ENCODE results near the gene ALDOA.

ALDOA gene

DNA sequence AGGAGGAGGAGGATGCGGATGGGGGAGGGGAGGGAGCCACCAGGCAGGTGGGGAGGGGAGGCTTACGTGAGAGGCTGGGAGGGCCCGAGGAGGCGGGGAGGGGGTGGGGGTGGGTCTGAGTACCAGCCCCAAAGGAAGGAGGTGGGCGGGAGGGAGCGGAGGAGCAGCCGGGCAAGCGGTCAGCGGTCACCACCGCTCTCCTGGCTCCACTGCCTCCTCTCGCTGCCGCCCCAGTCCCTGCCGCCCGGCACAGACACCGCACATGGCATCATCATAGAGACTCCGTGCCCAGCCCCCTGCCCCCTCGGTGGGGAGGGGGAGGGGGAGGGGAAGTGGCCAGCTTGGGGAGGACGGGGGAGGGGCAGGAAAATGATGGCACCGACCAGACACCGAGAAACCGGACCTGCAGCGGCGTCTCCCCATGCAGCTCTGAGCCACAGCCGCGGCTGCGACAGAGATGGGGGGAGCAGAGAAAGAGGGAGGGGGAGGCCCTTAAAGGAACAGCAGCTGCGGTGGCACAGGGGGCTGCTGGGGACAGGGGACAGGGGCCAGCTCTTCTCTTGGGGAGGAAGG lies 34.6 kb upstream of the ALDOA start, which contains the start of gene TLCD3B:
Gene TLCD3B (minus strand): TSS at position 431 of the 573 bp plus-strand sequence. CDS start 744 bp downstream, outside the sequence.
- Histone ChIP-seq H3K27ac (no peak within 1 kb of the TSS), H3K4me3 (ENCODE audit: low read depth, low read length) (no peak within 1 kb of the TSS), H3K36me3 (ENCODE audit: control insufficient read depth, insufficient read depth, low read length) (no peaks in the 10 kb centered on the region), H2AFZ (peak within 1 kb of the TSS; percentile 77), H3K79me2 (no peaks in the 10 kb centered on the region), H3K27me3 (ENCODE audit: control insufficient read depth, insufficient read depth, low read length) (no peaks in the 10 kb centered on the region), H3K4me1 (peaks cover 15% of the 10 kb centered on the region), H3K9ac (no peak within 1 kb of the TSS), H3K4me2 (ENCODE audit: low read length) (peak within 1 kb of the TSS; percentile 62), H3K9me3 (ENCODE audit: control insufficient read depth, low read length) (no peaks in the 10 kb centered on the region)
- no peak for TF ChIP-seq CTCF (IDR thresholded peaks at IDR 0.05)

- Histone ChIP-seq H3K9ac (no peak overlapping the region), H3K36me3 (ENCODE audit: control insufficient read depth, insufficient read depth, low read length) (no peaks in the 10 kb centered on the region), H3K4me3 (ENCODE audit: low read depth, low read length) (no peak overlapping the region), H3K9me3 (ENCODE audit: control insufficient read depth, low read length) (no peaks in the 10 kb centered on the region), H3K27me3 (ENCODE audit: control insufficient read depth, insufficient read depth, low read length) (no peaks in the 10 kb centered on the region), H3K79me2 (no peaks in the 10 kb centered on the region), H3K4me2 (ENCODE audit: low read length) (peak overlapping the region; percentile 62), H3K4me1 (peaks cover 15% of the 10 kb centered on the region), H2AFZ (peak overlapping the region; percentile 76), H3K27ac (no peak overlapping the region)
- TF ChIP-seq CTCF (IDR thresholded peaks at IDR 0.05): no peak
These were observed 34.1 kb upstream of the ALDOA start for GRCh38 chr16:30031477-30031918.

DNA sequence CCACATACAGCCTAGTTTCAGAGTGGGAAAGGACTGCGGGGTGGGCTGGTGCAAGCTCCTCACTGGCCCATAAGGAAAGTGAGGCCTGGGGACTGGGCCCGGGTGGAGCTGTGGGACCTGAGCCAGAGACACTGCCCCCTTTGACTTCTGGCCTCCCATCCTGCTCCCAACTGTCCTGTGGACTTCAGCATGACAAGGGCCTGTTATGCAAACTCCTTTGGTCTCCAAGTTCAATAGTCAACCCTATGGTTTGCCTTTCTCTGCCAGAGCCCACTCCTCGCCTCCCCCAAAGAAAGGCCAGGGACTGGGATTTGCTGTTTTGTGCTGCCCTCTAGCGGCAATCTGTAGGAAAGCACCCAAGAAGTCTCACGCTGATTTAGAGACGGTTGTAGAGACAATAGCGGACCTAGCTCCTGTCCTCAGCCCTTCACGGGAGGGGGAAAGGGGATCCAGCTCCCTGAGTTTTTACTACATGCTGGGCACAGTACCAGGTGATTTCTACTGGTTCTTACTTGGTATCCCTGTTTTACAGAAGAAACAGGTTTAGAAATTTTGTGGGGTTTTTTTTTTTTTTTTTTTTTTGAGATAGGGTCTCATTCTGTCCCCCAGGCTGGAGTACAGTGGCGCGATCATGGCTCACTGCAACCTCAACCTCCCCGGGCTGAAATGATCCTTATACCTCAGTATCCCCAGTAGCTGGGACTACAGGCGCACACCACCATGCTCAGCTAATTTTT lies 33.3 kb upstream of the ALDOA start:
- H3K27me3 ChIP-seq (ENCODE audit: control insufficient read depth, insufficient read depth, low read length): no peaks in the 10 kb centered on the region
- peaks cover 15% of the 10 kb centered on the region for H3K4me1 ChIP-seq
- no peak overlapping the region for H3K27ac ChIP-seq
- no peak overlapping the region for H3K9ac ChIP-seq
- H2AFZ ChIP-seq: peak overlapping the region; percentile 42
- H3K9me3 ChIP-seq (ENCODE audit: control insufficient read depth, low read length): no peaks in the 10 kb centered on the region
- TF ChIP-seq CTCF (IDR thresholded peaks at IDR 0.05): peak; percentile 90
- H3K79me2 ChIP-seq: no peaks in the 10 kb centered on the region
- H3K36me3 ChIP-seq (ENCODE audit: control insufficient read depth, insufficient read depth, low read length): no peaks in the 10 kb centered on the region
- no peak overlapping the region for H3K4me3 ChIP-seq (ENCODE audit: low read depth, low read length)
- H3K4me2 ChIP-seq (ENCODE audit: low read length): no peak overlapping the region

DNA sequence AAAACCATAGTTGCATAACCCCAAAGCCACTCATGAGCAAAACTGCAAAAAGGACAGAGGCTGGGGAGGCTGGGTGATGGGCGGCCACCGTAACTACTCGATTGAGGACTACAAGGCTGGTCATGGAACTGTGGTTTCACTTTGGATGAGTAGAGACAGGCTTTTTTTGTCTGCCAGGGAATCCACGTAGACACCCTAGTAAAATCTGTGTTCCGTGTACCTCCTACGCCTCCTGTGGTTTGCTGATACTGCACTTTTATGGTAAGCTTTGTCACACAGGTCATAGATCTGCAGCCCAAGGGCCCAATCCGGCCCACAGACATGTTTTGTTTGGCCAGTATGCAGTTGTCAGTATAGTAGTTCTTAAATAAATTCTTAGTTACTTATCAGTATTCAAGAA lies 32.3 kb upstream of the ALDOA start:
- H3K27me3 ChIP-seq (ENCODE audit: control insufficient read depth, insufficient read depth, low read length): no peaks in the 10 kb centered on the region
- TF ChIP-seq CTCF (IDR thresholded peaks at IDR 0.05): no peak

More for the DNA sequence above, 32.3 kb upstream of the ALDOA start:
- H3K27ac ChIP-seq: no peak overlapping the region
- H3K4me3 ChIP-seq (ENCODE audit: low read depth, low read length): no peak overlapping the region
- no peak overlapping the region for H3K4me2 ChIP-seq (ENCODE audit: low read length)
- H3K4me1 ChIP-seq: peaks cover 11% of the 10 kb centered on the region
- H2AFZ ChIP-seq: no peak overlapping the region
- H3K79me2 ChIP-seq: no peaks in the 10 kb centered on the region
- H3K36me3 ChIP-seq (ENCODE audit: control insufficient read depth, insufficient read depth, low read length): no peaks in the 10 kb centered on the region
- H3K9me3 ChIP-seq (ENCODE audit: control insufficient read depth, low read length): no peaks in the 10 kb centered on the region
- no peak overlapping the region for H3K9ac ChIP-seq
